Measurements from ENCODE around the gene CYP27C1. TPM values are rescaled to one million over a fixed set of nuclear protein-coding genes. Genes with fewer than 3 reads are reported as not detected.
"Not testable (repeated sequence)": the region's sequence is repeated elsewhere in the genome, so short reads cannot be mapped to it uniquely, and the experiment has no call there.

The CYP27C1 gene
- 10 to 100 TPM in 1 of 4 donors, 1 to 10 TPM in 3; 6.6 to 12.6 (median 8.3) TPM for polyA plus RNA-seq (ENCODE audit: insufficient read length in 4 of 4)

- peak in 3 of 4 donors; percentile 26 to 66 (median 50) for DNase-seq (ENCODE audit: low read depth in 4 of 4, low spot score in 2 of 4)
These were observed at the start of gene CYP27C1 for GRCh38 chr2:127220102-127220767. TSS of gene CYP27C1 (minus strand) at chr2:127220299. CDS start at chr2:127220270, 29 bp downstream.

- no peak for DNase-seq (ENCODE audit: low read depth in 4 of 4, low spot score in 2 of 4)
These were observed 41.8 kb upstream of the CYP27C1 start for GRCh38 chr2:127261804-127262406.

GRCh38 chr2:127259355-127259754, 39.3 kb upstream of the CYP27C1 start:
- no peak for DNase-seq (ENCODE audit: low read depth in 4 of 4, low spot score in 2 of 4)

- DNase-seq (ENCODE audit: low read depth in 4 of 4, low spot score in 2 of 4) = no peak
These were observed 36.8 kb upstream of the CYP27C1 start for GRCh38 chr2:127256866-127257265.

GRCh38 chr2:127256381-127256780, 36.3 kb upstream of the CYP27C1 start:
- DNase-seq (ENCODE audit: low read depth in 4 of 4, low spot score in 2 of 4) = no peak

GRCh38 chr2:127255721-127256120, 35.6 kb upstream of the CYP27C1 start:
- no peak for DNase-seq (ENCODE audit: low read depth in 4 of 4, low spot score in 2 of 4)

- DNase-seq (ENCODE audit: low read depth in 4 of 4, low spot score in 2 of 4) = no peak
These were observed 35.0 kb upstream of the CYP27C1 start for GRCh38 chr2:127255146-127255545.

- no peak for DNase-seq (ENCODE audit: low read depth in 4 of 4, low spot score in 2 of 4)
These were observed 34.4 kb upstream of the CYP27C1 start for GRCh38 chr2:127254386-127254981.

- DNase-seq (ENCODE audit: low read depth in 4 of 4, low spot score in 2 of 4) = not testable (repeated sequence)
These were observed 21.1 kb upstream of the CYP27C1 start for GRCh38 chr2:127241184-127241583.

- DNase-seq (ENCODE audit: low read depth in 4 of 4, low spot score in 2 of 4) = no peak
These were observed 19.3 kb upstream of the CYP27C1 start for GRCh38 chr2:127239395-127239794.

- DNase-seq (ENCODE audit: low read depth in 4 of 4, low spot score in 2 of 4) = not testable (repeated sequence)
These were observed 17.7 kb upstream of the CYP27C1 start for GRCh38 chr2:127237768-127238167.

- DNase-seq (ENCODE audit: low read depth in 4 of 4, low spot score in 2 of 4) = no peak
These were observed 15.1 kb upstream of the CYP27C1 start for GRCh38 chr2:127235082-127235702.

GRCh38 chr2:127233710-127234109, 13.6 kb upstream of the CYP27C1 start:
- DNase-seq (ENCODE audit: low read depth in 4 of 4, low spot score in 2 of 4) = no peak

- no peak for DNase-seq (ENCODE audit: low read depth in 4 of 4, low spot score in 2 of 4)
These were observed 11.2 kb upstream of the CYP27C1 start for GRCh38 chr2:127231130-127231865.

- no peak for DNase-seq (ENCODE audit: low read depth in 4 of 4, low spot score in 2 of 4)
These were observed 9.5 kb upstream of the CYP27C1 start for GRCh38 chr2:127229555-127229954.

GRCh38 chr2:127228102-127228501, 8.0 kb upstream of the CYP27C1 start:
- no peak for DNase-seq (ENCODE audit: low read depth in 4 of 4, low spot score in 2 of 4)

- not testable (repeated sequence) for DNase-seq (ENCODE audit: low read depth in 4 of 4, low spot score in 2 of 4)
These were observed 7.2 kb upstream of the CYP27C1 start for GRCh38 chr2:127227264-127227660.

GRCh38 chr2:127226520-127227263, 6.6 kb upstream of the CYP27C1 start:
- peak in 1 of 4 donors; percentile 25 for DNase-seq (ENCODE audit: low read depth in 4 of 4, low spot score in 2 of 4)

- no peak for DNase-seq (ENCODE audit: low read depth in 4 of 4, low spot score in 2 of 4)
These were observed 6.0 kb upstream of the CYP27C1 start for GRCh38 chr2:127226132-127226519.
